WERI-Rb-1 (cell line): Measurements from ENCODE around the gene GOLGA6L10.
"Not testable (repeated sequence)": the region's sequence is repeated elsewhere in the genome, so short reads cannot be mapped to it uniquely, and the experiment has no call there.

ENCODE experiments used
- DNase-seq: peaks from one replicate; pipeline ENCODE4 v3.0.0-alpha.2; 2020
- H3K27ac ChIP-seq: fragments of 250-450 bp; sonication (Bioruptor Pico); 2 replicates; pipeline ENCODE4 v1.5.1; 2020; ENCODE audit warnings: mild to moderate bottlenecking, moderate library complexity
- H3K27me3 ChIP-seq: fragments of 250-450 bp; sonication (Bioruptor Pico); 2 replicates; pipeline ENCODE4 v1.5.1; 2021; ENCODE audit warnings: mild to moderate bottlenecking, low read depth, moderate library complexity; ENCODE audit not compliant: insufficient read depth, severe bottlenecking
- H3K36me3 ChIP-seq: fragments of 250-450 bp; sonication (Bioruptor Pico); 2 replicates; pipeline ENCODE4 v1.5.1; 2020; ENCODE audit warnings: mild to moderate bottlenecking, moderate library complexity
- H3K4me3 ChIP-seq: 2 replicates; pipeline ENCODE4 v1.5.1; 2011; ENCODE audit warnings: low read depth, mild to moderate bottlenecking, control low read depth, low read length
- H3K9me3 ChIP-seq: fragments of 250-450 bp; sonication (Bioruptor Pico); 2 replicates; pipeline ENCODE4 v1.5.1; 2021; ENCODE audit warnings: mild to moderate bottlenecking, moderate library complexity; ENCODE audit not compliant: severe bottlenecking
- TF ChIP-seq, protein P1 (sequence below): IDR thresholded peaks from 2 replicates; pipeline ENCODE4 v1.5.1; 2011; ENCODE audit warnings: low read depth, mild to moderate bottlenecking, control low read depth, inconsistent platforms, low read length

Gene GOLGA6L10

GRCh38 chr15:82349375-82349774 lies at the start of gene GOLGA6L10:
TSS of gene GOLGA6L10 (minus strand) at chr15:82349475. CDS start at chr15:82349375, 100 bp downstream.
- not testable (repeated sequence) for H3K27me3 ChIP-seq, H3K27ac ChIP-seq, DNase-seq, H3K4me3 ChIP-seq, H3K36me3 ChIP-seq, H3K9me3 ChIP-seq

GRCh38 chr15:82398785-82399184 lies 49.5 kb upstream of the GOLGA6L10 start:
- TF ChIP-seq, protein P1, sequence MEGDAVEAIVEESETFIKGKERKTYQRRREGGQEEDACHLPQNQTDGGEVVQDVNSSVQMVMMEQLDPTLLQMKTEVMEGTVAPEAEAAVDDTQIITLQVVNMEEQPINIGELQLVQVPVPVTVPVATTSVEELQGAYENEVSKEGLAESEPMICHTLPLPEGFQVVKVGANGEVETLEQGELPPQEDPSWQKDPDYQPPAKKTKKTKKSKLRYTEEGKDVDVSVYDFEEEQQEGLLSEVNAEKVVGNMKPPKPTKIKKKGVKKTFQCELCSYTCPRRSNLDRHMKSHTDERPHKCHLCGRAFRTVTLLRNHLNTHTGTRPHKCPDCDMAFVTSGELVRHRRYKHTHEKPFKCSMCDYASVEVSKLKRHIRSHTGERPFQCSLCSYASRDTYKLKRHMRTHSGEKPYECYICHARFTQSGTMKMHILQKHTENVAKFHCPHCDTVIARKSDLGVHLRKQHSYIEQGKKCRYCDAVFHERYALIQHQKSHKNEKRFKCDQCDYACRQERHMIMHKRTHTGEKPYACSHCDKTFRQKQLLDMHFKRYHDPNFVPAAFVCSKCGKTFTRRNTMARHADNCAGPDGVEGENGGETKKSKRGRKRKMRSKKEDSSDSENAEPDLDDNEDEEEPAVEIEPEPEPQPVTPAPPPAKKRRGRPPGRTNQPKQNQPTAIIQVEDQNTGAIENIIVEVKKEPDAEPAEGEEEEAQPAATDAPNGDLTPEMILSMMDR: no peak
- no peak overlapping the region for H3K4me3 ChIP-seq
- H3K27me3 ChIP-seq: no peaks in the 10 kb centered on the region
- no peak overlapping the region for H3K27ac ChIP-seq
- no peak for DNase-seq
- H3K36me3 ChIP-seq: no peaks in the 10 kb centered on the region
- H3K9me3 ChIP-seq: no peaks in the 10 kb centered on the region

DNA sequence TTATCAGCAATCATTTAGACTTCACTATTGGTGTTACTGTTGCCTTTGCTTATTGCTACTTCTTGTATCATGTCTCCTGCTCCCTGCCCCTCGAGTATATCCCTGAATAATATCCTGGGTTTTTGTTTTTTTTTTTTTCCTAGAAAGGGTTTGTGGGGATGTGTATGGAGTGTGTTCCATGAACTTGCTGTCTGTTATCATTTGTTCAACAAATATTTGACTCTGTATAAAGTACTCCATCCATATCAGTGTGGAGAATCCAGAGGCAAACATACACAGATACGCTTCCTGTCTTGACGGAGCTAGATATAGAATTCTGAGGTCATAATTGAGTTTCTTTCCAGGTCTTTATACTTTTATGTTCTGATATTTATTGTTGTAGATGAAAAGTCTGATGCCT lies 48.5 kb upstream of the GOLGA6L10 start:
- DNase-seq: no peak
- TF ChIP-seq, protein P1: no peak
- H3K27ac ChIP-seq: no peak overlapping the region
- H3K4me3 ChIP-seq: no peak overlapping the region
- no peaks in the 10 kb centered on the region for H3K27me3 ChIP-seq
- no peaks in the 10 kb centered on the region for H3K36me3 ChIP-seq
- no peaks in the 10 kb centered on the region for H3K9me3 ChIP-seq

DNA sequence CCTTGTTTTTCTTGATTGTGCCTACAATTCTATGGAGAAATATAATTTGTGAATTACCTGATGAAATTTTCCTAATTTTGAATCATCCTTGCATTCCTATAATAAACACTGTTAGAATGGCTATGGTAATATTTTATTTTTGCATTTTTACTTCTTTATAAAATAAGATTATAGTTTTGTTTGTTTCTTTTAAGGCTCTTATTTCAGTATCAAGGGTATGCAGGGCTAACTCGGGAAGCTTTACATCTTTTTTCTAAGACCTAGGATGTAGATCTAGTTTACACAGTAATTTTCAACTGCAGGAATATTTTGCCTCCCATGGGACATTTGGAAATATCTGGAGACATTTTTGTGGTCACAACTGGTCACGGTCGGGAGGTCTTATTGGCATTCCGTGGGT lies 46.5 kb upstream of the GOLGA6L10 start:
- H3K9me3 ChIP-seq, H3K27ac ChIP-seq, H3K36me3 ChIP-seq, DNase-seq, H3K27me3 ChIP-seq, H3K4me3 ChIP-seq: not testable (repeated sequence)

DNA sequence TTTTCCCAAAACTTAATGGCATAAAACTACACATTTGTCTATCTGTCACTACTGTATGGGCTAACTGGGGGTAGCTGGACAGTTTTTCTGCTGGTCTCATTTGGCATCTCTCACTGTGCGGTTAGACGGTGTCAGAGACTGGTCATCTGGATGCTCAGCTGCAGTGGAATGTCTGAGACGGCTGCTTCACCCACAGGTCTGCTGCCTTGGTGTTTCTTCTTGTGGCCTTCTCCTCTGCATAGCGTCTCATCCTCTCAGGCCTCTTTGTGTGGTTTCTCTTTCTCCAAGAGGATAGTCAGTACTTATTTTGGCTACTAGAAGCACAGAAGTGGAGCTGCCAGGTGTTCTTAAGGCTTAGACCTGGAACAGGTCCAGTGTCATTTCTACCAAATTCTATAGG lies 44.4 kb upstream of the GOLGA6L10 start:
- DNase-seq: no peak
- Histone ChIP-seq H3K9me3 (no peaks in the 10 kb centered on the region), H3K4me3 (no peak overlapping the region), H3K36me3 (no peaks in the 10 kb centered on the region), H3K27ac (no peak overlapping the region), H3K27me3 (no peaks in the 10 kb centered on the region)
- TF ChIP-seq, protein P1: no peak

DNA sequence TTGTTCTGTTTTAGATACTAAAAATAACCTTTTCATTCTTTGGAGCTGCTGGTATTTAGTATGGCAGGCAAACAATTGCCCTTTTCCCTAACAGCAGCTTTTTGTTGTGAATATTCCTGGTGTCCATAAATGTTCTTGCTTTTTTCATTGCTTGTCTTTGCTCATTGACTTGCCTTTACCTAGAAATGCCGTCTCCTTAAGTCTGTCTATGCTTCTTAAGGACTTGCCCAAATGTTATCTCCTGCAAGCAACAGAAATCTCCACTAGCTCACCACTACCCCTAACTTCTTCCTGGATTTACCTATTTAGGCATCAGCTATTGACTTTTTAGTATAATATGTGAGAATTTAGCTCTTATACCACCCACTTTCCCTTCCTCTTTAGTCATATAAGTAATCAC lies 42.8 kb upstream of the GOLGA6L10 start:
- not testable (repeated sequence) for H3K4me3 ChIP-seq, H3K27me3 ChIP-seq, H3K27ac ChIP-seq, DNase-seq, H3K36me3 ChIP-seq, H3K9me3 ChIP-seq

DNA sequence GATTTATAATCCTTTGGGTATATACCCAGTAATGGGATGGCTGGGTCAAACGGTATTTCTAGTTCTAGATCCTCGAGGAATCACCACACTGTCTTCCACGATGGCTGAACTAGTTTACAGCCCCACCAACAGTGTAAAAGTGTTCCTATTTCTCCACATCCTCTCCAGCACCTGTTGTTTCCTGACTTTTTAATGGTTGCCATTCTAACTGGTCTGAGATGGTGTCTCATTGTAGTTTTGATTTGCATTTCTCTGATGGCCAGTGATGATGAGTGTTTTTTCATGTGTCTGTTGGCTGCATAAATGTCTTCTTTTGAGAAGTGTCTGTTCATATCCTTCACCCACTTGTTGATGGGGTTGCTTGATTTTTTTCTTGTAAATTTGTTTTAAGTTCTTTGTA lies 40.9 kb upstream of the GOLGA6L10 start:
- H3K27me3 ChIP-seq, H3K4me3 ChIP-seq, H3K36me3 ChIP-seq, H3K27ac ChIP-seq, H3K9me3 ChIP-seq, DNase-seq: not testable (repeated sequence)

GRCh38 chr15:82387209-82387608 lies 37.9 kb upstream of the GOLGA6L10 start:
- H3K27me3 ChIP-seq, H3K9me3 ChIP-seq, H3K36me3 ChIP-seq, H3K27ac ChIP-seq, H3K4me3 ChIP-seq, DNase-seq: not testable (repeated sequence)

DNA sequence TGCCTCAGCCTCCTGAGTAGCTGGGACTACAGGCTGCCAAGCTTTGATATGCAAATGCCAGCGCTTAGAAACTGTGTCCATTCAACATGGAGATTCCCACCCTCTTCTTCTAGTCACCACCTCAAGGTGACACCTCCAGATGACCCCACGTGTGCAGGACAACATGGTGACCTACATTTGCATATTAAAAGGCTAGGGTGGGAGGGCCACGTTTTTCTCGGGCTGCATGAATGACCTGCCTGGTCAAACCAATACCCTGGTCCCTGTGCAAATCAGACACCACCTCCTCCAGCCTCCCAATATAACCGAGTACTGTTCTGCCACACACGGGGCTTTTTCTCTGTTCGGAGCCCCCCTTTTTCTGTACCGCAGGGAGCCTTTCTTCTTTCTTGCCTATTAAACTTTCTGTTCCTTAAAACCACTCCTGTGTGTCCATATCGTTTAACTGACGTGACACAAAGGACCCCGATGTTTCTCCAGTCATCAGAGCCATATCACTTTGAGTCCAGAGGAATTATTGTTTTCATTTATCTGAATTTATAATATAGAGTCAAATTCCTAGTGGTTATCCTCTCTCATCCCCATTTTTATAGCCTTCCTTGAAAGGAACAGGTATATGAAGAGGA lies 32.2 kb upstream of the GOLGA6L10 start:
- DNase-seq, H3K36me3 ChIP-seq, H3K27me3 ChIP-seq, H3K9me3 ChIP-seq, H3K27ac ChIP-seq, H3K4me3 ChIP-seq: not testable (repeated sequence)

DNA sequence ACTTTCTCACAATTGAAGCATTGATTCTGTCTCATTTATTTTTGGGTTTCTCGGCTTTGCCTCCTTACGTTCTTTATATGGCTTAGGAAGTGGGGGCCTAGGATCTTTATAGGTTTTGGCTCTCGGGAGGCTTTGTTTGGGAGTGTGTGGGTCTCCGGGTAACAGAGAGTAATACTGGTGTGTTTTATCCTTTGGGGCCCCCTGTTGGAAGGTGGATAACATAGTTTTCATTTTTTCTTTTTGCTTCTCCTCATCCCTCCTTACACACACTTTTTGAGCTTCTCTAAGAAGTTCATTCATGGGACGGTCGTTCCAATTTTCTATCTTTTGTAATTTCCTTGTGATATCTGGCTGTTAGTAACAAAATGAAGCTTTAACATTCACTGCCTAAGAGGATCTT lies 30.3 kb upstream of the GOLGA6L10 start:
- peak; percentile 7 for DNase-seq
- not testable (repeated sequence) for H3K27me3 ChIP-seq, H3K4me3 ChIP-seq, H3K27ac ChIP-seq, H3K9me3 ChIP-seq, H3K36me3 ChIP-seq

DNA sequence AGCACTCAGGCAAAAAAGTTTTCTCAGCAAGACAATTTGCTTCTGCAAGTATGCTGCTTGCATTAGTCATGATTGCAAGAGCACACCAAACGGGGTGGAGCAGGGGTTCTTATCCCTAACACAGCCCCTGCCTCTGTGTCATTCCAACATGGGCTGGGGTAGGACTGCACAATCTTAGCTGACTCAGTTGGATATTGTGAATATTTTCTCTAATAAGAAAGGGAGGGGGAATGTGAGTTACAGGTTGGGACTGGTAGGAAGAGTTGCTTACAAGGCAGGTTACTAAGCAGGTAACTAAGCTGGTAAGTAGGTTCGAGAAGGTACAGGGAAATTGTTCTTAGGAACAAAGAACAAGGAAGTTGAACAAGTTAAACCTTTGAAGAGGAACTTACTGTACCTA lies 24.4 kb upstream of the GOLGA6L10 start:
- H3K27ac ChIP-seq, DNase-seq, H3K9me3 ChIP-seq, H3K36me3 ChIP-seq, H3K27me3 ChIP-seq, H3K4me3 ChIP-seq: not testable (repeated sequence)
